Activated CD8-positive, alpha-beta memory T cell treated with anti-CD3 and anti-CD28 coated beads, Interleukin-2, amount 10 ng/mL, durations not matched to agents 7 days and 5 days (primary cell): ENCODE data around the gene TSPAN33. TPM values are rescaled to one million over a fixed set of nuclear protein-coding genes. Genes with fewer than 3 reads are reported as not detected.
"Not testable (repeated sequence)": the region's sequence is repeated elsewhere in the genome, so short reads cannot be mapped to it uniquely, and the experiment has no call there.

Experiments
- ATAC-seq: fragments of 150-1000 bp; cut with Tn5 transposase; one replicate; pipeline ENCODE4 v1.10.0; 2021; ENCODE audit warnings: moderate library complexity
- CTCF ChIA-PET: fragments of 350-600 bp; sonication (Branson Sonifier 250); formaldehyde crosslinking; loops from one replicate; lab custom pipeline; 2021; ENCODE audit warnings: antibody characterized with exemption; lab: Charles Lee
- DNase-seq: peaks from one replicate; pipeline ENCODE4 v3.0.0-alpha.2; 2020
- H3K27ac Mint-ChIP-seq: one replicate; pipeline ENCODE4 v1.8.0; 2021; ENCODE audit warnings: mild to moderate bottlenecking, mixed read lengths
- H3K27me3 Mint-ChIP-seq: one replicate; pipeline ENCODE4 v1.8.0; 2021; ENCODE audit warnings: mixed read lengths
- H3K36me3 Mint-ChIP-seq: one replicate; pipeline ENCODE4 v1.8.0; 2021; ENCODE audit warnings: mild to moderate bottlenecking, mixed read lengths
- H3K4me1 Mint-ChIP-seq: one replicate; pipeline ENCODE4 v1.8.0; 2021; ENCODE audit warnings: mixed read lengths
- H3K4me3 Mint-ChIP-seq: one replicate; pipeline ENCODE4 v1.8.0; 2021; ENCODE audit warnings: mild to moderate bottlenecking, moderate library complexity, mixed read lengths
- H3K9me3 Mint-ChIP-seq: one replicate; pipeline ENCODE4 v1.8.0; 2022; ENCODE audit warnings: low read depth, mixed read lengths
- total RNA-seq, 2 experiments: library from RNA; stranded (reverse); gene quantifications; one replicate each; pipeline ENCODE4 v1.2.3, GENCODE V29; 2021

TSPAN33 gene
- total RNA-seq, 2 experiments from 2014 or later: 6.1 to 15.2 TPM

DNA sequence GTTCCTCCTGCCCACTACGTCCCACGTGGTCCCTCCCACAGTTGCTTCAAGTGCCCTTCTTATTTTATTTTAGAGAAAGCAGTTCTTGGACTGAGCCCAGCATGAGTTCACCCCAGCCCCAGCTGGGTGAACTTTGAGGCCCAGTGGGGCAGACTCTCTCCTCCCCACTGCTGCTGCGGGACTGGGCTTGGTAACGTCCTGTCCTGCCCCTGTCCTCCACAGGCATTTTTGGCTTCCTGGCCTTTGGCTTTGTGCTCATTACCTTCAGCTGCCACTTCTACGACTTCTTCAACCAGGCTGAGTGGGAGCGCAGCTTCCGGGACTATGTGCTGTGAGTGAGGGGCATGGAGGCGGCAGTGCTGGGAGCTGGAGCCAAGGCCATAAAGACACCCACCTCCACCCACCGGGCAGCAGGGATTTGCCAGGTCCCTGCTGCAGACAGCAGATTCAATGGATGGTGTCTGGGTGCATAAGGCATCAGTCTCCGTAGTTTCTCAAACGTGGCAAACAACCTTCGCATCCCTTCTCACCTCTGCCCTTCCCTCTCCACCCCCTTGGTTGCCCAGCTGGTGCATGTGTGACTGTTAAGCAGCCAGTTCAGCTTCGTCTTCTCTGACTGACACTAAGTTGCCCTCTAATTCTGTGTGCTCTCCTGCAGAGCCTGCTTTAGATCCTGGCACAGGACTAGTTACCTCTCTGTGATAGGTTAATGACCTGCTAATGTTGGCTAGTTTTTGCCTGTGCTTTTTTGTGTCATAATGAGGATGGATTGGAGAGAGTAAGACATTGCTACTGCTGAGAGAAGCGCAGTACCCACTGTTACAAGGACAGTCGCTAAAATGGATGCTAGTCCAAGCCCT lies 64.8 kb downstream of the TSPAN33 start:
- peaks cover 11% of the 10 kb centered on the region for H3K27me3 Mint-ChIP-seq
- H3K9me3 Mint-ChIP-seq: no peaks in the 10 kb centered on the region
- ATAC-seq: no peak
- H3K27ac Mint-ChIP-seq: no peak overlapping the region
- no peaks in the 10 kb centered on the region for H3K36me3 Mint-ChIP-seq
- no peak for DNase-seq
- CTCF ChIA-PET: interaction anchor here (0.6 to 3.0 kb wide), 11 partner anchors 9 to 255 kb away, joined by 3 to 22 read pairs (median 4); no protein-coding TSS in a partner anchor
- H3K4me3 Mint-ChIP-seq: no peak overlapping the region
- H3K4me1 Mint-ChIP-seq: no peaks in the 10 kb centered on the region

DNA sequence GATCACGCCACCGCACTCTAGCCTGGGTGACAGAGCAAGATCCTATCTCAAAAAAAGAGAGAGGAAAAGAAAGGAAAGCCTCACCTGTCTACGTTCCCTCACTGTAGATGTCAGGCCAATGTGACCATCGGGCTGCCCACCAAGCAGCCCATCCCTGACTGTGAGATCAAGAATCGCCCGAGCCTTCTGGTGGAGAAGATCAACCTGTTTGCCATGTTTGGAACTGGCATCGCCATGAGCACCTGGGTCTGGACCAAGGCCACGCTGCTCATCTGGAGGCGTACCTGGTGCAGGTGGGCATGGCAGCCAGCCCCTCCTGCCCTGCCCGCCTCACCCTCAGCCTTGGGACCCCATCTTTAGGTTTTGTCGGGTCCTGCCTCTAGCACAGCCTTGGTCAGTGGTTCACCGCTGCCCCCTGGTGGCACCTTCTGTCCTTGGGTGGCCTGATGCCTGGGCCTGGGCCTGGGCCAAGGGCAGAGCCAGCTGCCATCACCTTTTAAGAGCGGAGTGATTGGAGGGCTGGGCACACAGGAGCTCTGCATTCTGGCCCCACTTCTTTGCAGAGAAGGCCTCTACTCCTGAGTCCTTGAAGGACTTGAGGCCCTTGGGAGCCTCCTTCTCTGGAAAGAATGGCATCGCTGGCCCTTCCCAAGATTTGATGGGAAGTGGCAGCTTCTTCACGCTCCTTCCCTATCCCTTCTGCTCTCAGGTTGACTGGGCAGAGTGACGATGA lies 65.9 kb downstream of the TSPAN33 start:
- Mint-ChIP-seq H3K4me3 (no peak overlapping the region), H3K9me3 (no peaks in the 10 kb centered on the region), H3K4me1 (no peaks in the 10 kb centered on the region), H3K36me3 (no peaks in the 10 kb centered on the region), H3K27ac (no peak overlapping the region), H3K27me3 (peaks cover 11% of the 10 kb centered on the region)
- peak; percentile 80 for DNase-seq
- CTCF ChIA-PET: interaction anchor here (0.7 to 3.0 kb wide), 14 partner anchors 9 to 124 kb away, joined by 3 to 22 read pairs (median 4); no protein-coding TSS in a partner anchor
- peak; percentile 91 for ATAC-seq

DNA sequence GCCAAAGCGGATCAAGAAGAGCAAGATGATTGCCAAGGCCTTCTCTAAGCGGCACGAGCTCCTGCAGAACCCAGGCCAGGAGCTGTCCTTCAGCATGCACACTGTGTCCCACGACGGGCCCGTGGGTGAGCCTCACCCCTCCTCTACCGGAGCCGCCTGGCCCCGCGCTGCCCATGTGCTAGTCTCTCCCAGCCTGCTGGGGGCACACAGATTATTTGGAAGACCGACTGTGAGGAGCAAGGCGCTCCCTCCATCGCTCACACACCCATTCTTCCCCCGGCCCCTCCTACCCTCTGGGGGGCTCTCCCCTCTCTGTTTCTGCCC lies 66.4 kb downstream of the TSPAN33 start:
- no peak for DNase-seq
- Mint-ChIP-seq H3K9me3 (no peaks in the 10 kb centered on the region), H3K27ac (no peak overlapping the region), H3K36me3 (no peaks in the 10 kb centered on the region), H3K27me3 (peaks cover 11% of the 10 kb centered on the region), H3K4me3 (no peak overlapping the region), H3K4me1 (no peaks in the 10 kb centered on the region)
- CTCF ChIA-PET: interaction anchor here (0.9 to 3.0 kb wide), 10 partner anchors 8 to 124 kb away, joined by 3 to 22 read pairs (median 3); no protein-coding TSS in a partner anchor
- ATAC-seq: no peak

DNA sequence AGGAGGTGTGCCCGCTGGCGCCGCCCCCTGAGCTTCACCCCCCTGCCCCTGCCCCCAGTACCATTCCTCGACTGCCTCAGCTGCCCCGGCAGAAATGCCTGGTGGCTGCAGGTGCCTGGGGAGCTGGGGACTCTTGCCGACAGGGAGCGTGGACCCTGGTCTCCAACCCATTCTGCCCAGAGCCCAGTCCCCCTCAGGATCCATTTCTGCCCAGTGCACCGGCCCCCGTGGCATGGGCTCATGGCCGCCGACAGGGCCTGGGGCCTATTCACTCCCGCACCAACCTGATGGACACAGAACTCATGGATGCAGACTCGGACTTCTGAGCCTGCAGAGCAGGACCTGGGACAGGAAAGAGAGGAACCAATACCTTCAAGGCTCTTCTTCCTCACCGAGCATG lies 67.6 kb downstream of the TSPAN33 start:
- CTCF ChIA-PET: interaction anchor here (1.0 to 3.3 kb wide), 2 partner anchors 46 to 49 kb away, joined by 4 to 20 read pairs; no protein-coding TSS in a partner anchor
- ATAC-seq: no peak

DNA sequence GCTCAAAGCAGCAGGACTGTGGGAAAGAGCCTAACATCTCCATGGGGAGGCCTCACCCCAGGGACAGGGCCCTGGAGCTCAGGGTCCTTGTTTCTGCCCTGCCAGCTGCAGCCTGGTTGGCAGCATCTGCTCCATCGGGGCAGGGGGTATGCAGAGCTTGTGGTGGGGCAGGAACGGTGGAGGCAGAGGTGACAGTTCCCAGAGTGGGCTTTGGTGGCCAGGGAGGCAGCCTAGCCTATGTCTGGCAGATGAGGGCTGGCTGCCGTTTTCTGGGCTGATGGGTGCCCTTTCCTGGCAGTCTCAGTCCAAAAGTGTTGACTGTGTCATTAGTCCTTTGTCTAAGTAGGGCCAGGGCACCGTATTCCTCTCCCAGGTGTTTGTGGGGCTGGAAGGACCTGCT lies 68.1 kb downstream of the TSPAN33 start:
- peaks cover 15% of the 10 kb centered on the region for H3K27me3 Mint-ChIP-seq
- H3K36me3 Mint-ChIP-seq: no peaks in the 10 kb centered on the region
- ATAC-seq (no peak), DNase-seq (no peak)
- no peak overlapping the region for H3K4me3 Mint-ChIP-seq
- no peaks in the 10 kb centered on the region for H3K4me1 Mint-ChIP-seq
- H3K27ac Mint-ChIP-seq: no peak overlapping the region
- CTCF ChIA-PET: interaction anchor here (0.5 to 3.3 kb wide), 2 partner anchors 49 to 128 kb away, joined by 3 to 20 read pairs; no protein-coding TSS in a partner anchor
- no peaks in the 10 kb centered on the region for H3K9me3 Mint-ChIP-seq

More for the DNA sequence above, 67.6 kb downstream of the TSPAN33 start:
- Mint-ChIP-seq H3K27ac (no peak overlapping the region), H3K27me3 (peaks cover 13% of the 10 kb centered on the region), H3K4me3 (no peak overlapping the region), H3K4me1 (no peaks in the 10 kb centered on the region), H3K36me3 (no peaks in the 10 kb centered on the region), H3K9me3 (no peaks in the 10 kb centered on the region)
- no peak for DNase-seq

DNA sequence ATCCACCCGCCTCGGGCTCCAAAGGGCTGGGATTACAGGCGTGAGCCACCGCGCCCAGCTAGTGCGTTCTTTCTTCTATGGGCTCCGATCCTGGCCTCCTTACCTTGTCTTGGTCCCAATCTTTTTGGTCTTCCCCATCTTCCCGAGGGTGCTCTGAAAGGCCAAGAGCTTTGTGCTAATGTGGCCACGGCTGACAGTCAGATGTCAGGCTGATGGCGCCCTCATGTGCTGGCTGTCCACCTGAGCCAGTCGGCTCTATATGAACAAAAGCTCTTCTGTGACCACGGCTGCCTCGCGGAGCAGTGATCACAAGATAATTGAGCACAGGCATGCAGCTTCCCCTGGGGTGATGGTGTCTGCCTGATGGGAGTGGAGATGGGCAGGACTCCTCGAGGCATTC lies 69.3 kb downstream of the TSPAN33 start:
- no peak overlapping the region for H3K27ac Mint-ChIP-seq
- H3K9me3 Mint-ChIP-seq: no peaks in the 10 kb centered on the region
- peaks cover 20% of the 10 kb centered on the region for H3K27me3 Mint-ChIP-seq
- CTCF ChIA-PET: interaction anchor here (0.9 to 3.3 kb wide), 8 partner anchors 44 to 122 kb away, joined by 3 to 20 read pairs (median 4); no protein-coding TSS in a partner anchor
- ATAC-seq: no peak
- DNase-seq: no peak
- no peaks in the 10 kb centered on the region for H3K36me3 Mint-ChIP-seq
- H3K4me3 Mint-ChIP-seq: no peak overlapping the region
- H3K4me1 Mint-ChIP-seq: peaks cover 3% of the 10 kb centered on the region

DNA sequence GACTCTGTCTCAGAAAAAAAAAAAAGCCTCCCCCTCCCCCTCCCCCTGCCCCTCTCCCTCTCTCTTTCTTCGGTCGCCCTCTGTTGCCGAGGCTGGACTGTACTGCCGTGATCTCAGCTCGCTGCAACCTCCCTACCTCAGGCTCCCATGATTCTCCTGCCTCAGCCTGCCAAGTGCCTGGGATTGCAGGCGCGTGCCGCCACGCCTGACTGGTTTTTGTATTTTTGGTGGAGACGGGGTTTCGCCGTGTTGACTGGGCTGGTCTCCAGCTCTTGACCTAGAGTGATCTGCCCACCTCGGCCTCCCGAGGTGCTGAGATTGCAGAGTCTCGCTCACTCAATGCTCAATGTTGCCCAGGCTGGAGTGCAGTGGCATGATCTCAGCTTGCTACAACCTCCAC lies 71.2 kb downstream of the TSPAN33 start:
- not testable (repeated sequence) for H3K4me3 Mint-ChIP-seq, H3K27ac Mint-ChIP-seq

DNA sequence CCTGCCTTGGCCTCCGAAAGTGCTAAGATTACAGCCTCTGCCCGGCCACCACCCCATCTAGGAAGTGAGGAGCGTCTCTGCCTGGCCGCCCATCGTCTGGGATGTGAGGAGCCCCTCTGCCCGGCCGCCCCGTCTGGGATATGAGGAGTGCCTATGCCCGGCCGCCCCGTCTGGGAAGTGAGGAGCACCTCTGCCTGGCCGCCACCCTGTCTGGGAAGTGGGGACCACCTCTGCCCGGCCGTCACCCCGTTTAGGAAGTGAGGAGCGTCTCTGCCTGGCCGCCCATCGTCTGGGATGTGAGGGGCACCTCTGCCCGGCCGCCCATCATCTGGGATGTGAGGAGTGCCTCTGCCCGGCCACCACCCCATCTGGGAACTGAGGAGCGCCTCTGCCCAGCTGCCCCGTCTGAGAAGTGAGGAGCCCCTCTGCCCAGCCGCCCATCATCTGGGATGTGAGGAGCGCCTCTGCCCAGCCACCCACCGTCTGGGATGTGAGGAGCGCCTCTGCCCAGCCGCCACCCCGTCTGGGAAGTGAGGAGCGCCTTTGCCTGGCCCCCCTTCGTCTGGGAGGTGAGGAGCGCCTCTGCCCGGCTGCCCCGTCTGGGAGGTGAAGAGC lies 71.7 kb downstream of the TSPAN33 start:
- CTCF ChIA-PET: interaction anchor here (0.8 to 1.5 kb wide), 3 partner anchors 22 to 56 kb away, joined by 3 to 5 read pairs (median 4); no protein-coding TSS in a partner anchor
- H3K9me3 Mint-ChIP-seq, H3K4me1 Mint-ChIP-seq, H3K36me3 Mint-ChIP-seq, H3K4me3 Mint-ChIP-seq, DNase-seq, ATAC-seq, H3K27ac Mint-ChIP-seq, H3K27me3 Mint-ChIP-seq: not testable (repeated sequence)

More for the DNA sequence above, 71.2 kb downstream of the TSPAN33 start:
- not testable (repeated sequence) for H3K9me3 Mint-ChIP-seq, H3K4me1 Mint-ChIP-seq, ATAC-seq, H3K27me3 Mint-ChIP-seq, DNase-seq, H3K36me3 Mint-ChIP-seq
- CTCF ChIA-PET: interaction anchor here (0.8 to 1.5 kb wide), 4 partner anchors 9 to 57 kb away, joined by 3 to 5 read pairs (median 4); no protein-coding TSS in a partner anchor

DNA sequence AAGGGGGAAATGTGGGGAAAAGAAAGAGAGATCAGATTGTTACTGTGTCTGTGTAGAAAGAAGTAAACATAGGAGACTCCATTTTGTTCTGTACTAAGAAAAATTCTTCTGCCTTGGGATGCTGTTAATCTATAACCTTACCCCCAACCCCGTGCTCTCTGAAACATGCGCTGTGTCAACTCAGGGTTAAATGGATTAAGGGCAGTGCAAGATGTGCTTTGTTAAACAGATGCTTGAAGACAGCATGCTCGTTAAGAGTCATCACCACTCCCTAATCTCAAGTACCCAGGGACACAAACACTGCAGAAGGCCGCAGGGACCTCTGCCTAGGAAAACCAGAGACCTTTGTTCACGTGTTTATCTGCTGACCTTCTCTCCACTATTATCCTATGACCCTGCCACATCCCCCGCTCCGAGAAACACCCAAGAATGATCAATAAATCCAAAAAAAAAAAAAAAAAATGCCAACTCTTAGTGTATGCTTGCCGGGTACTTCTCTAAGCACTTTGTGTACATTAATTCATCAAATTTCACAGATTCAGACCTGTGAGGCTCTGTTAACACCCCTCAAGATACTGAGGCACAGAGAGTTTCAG lies 72.4 kb downstream of the TSPAN33 start:
- not testable (repeated sequence) for DNase-seq, H3K9me3 Mint-ChIP-seq, H3K36me3 Mint-ChIP-seq, H3K27me3 Mint-ChIP-seq, H3K4me3 Mint-ChIP-seq, H3K4me1 Mint-ChIP-seq, ATAC-seq, H3K27ac Mint-ChIP-seq
- CTCF ChIA-PET: interaction anchor here (0.8 to 10.9 kb wide), 10 partner anchors 10 to 609 kb away, joined by 4 to 232 read pairs (median 15); no protein-coding TSS in a partner anchor

DNA sequence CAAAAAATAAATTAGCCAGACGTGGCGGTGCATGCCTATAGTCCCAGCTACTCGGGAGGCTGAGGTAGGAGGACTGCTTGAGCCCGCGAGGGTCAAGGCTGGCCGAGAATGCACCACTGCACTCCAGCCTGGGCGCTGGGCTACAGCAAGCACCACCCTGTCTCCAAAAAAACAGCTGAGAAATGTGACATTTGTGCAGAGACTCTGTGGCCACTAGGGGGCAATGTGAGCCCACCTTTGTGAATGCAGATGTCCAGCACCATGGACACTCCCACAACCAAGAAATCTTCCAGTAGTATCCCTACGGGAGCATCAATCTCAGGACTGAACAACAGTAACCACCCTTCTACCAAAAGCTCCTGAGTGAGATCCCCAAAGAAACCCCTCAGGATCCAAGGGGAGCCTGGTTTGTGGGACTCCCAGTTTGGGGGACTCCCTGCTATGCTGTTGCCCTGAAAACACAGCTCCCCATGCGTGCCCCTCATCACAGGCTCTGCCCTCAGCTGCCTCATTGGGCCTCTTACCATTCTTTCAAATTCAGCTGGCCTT lies 74.1 kb downstream of the TSPAN33 start:
- Mint-ChIP-seq H3K36me3 (no peaks in the 10 kb centered on the region), H3K9me3 (no peaks in the 10 kb centered on the region), H3K4me1 (peaks cover 17% of the 10 kb centered on the region), H3K27ac (no peak overlapping the region), H3K27me3 (peaks cover 9% of the 10 kb centered on the region), H3K4me3 (no peak overlapping the region)
- peak; percentile 84 for DNase-seq
- CTCF ChIA-PET: interaction anchor here (0.6 to 10.9 kb wide), 53 partner anchors 8 to 611 kb away, joined by 3 to 232 read pairs (median 5); partner anchors contain the start of genes SMO and STRIP2
- ATAC-seq: peak; percentile 91

DNA sequence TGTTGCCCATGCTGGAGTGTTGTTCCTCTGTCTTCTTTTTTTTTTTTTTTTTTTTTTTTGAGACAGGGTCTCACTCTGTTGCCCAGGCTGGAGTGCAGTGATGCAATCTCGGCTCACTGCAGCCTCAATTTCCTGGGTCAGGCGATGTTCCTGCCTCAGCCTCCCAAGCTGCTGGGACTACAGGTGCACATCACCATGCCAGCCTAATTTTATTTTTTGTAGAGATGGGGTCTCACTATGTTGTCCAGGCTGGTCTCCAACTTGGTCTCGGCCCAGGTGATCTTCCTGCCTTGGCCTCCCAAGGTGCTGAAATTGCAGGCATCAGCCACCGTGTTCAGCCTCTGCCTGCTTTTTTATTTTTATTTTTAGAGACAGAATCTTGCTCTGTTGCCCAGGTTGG lies 74.7 kb downstream of the TSPAN33 start:
- peaks cover 18% of the 10 kb centered on the region for H3K4me1 Mint-ChIP-seq
- not testable (repeated sequence) for H3K9me3 Mint-ChIP-seq, H3K27me3 Mint-ChIP-seq, H3K27ac Mint-ChIP-seq, DNase-seq, ATAC-seq, H3K36me3 Mint-ChIP-seq, H3K4me3 Mint-ChIP-seq
- CTCF ChIA-PET: interaction anchor here (0.7 to 10.9 kb wide), 47 partner anchors 8 to 914 kb away, joined by 3 to 232 read pairs (median 6); partner anchors contain the start of genes SMO and STRIP2
